ENCODE measurements around the gene CCDC117. TPM values are rescaled to one million over a fixed set of nuclear protein-coding genes. Genes with fewer than 3 reads are reported as not detected.
"Not testable (repeated sequence)": the region's sequence is repeated elsewhere in the genome, so short reads cannot be mapped to it uniquely, and the experiment has no call there.

Gene CCDC117
- total and polyA plus RNA-seq, 5 donors from 2014 or later, result 14.7 to 25.2 (median 16.1) TPM

DNA sequence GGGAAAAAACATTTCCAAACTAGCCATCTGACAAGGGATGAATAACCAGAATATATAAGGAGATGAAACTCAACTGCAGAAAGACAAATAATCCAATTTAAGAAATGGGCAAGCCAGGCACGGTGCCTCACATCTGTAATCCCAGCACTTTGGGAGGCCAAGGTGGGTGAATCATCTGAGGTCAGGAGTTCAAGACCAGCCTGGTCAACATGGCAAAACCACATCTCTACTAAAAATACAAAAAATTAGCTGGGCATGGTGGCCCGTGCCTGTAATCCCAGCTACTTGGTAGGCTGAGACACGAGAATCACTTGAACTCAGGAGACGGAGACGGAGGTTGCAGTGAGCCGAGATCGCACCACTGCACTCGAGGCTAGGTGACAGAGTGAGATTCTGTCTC lies 33.6 kb upstream of the CCDC117 start:
- H3K36me3 ChIP-seq (ENCODE audit: control insufficient read depth, insufficient read depth, low read length); H3K27me3 ChIP-seq (ENCODE audit: control insufficient read depth, insufficient read depth, low read length); H3K27ac Mint-ChIP-seq; H3K4me3 ChIP-seq (ENCODE audit: low read depth, low read length); H3K9me3 Mint-ChIP-seq; ATAC-seq (ENCODE audit: low read depth in 2 of 2); H3K9me3 ChIP-seq (ENCODE audit: control insufficient read depth in 2 of 2, low read length in 2 of 2); H3K36me3 Mint-ChIP-seq; H3K27me3 Mint-ChIP-seq; H3K27ac ChIP-seq (ENCODE audit: insufficient read depth, low read length, poor library complexity, severe bottlenecking); DNase-seq: not testable (repeated sequence)
- H3K4me1 ChIP-seq (ENCODE audit: control insufficient read depth, insufficient read depth, low read length, poor library complexity, severe bottlenecking), result peaks cover 14% of the 10 kb centered on the region
- peak overlapping the region in 1 of 4 donors; percentile 75 for H3K4me3 Mint-ChIP-seq
- H3K4me1 Mint-ChIP-seq, result peaks cover 7 to 38% (median 25%) of the 10 kb centered on the region in 4 donors

DNA sequence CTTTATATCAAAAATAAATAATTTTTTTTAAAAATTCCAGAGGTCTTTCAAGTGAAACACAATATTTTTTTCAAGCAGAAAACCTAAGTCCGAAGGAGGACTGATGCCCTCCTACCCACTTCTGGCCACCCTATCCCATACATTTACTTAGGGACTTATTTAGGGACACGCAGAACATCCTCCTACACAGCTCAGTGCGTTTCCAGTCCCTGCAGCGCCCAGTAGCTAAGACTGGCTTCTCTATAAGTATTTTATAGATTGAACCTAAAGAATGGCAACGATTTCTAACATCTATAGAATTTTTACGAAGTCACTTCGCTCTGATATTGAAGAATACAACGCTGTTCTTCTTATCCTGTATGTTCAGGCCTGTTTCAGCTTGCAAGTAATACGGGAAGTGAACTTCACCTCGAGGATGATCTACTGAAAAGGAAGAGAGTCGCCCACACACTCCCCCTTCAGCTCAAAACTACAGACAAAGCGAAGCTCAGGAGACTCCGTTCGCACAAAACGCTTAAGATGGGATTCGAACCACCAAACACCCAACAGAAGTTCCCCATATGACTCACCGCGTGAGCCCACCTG lies 31.2 kb upstream of the CCDC117 start:
- peak overlapping the region; percentile 95 for H3K27ac ChIP-seq (ENCODE audit: insufficient read depth, low read length, poor library complexity, severe bottlenecking)
- Mint-ChIP-seq H3K27ac (peak overlapping the region; percentile 90 to 96 (median 95)), H3K4me1 (peaks cover 7 to 38% (median 22%) of the 10 kb centered on the region in 4 donors), H3K36me3 (peaks cover 12% of the 10 kb centered on the region), H3K9me3 (no peaks in the 10 kb centered on the region), H3K4me3 (peak overlapping the region; percentile 91 to 100 (median 94)), H3K27me3 (no peaks in the 10 kb centered on the region)
- H3K4me1 ChIP-seq (ENCODE audit: control insufficient read depth, insufficient read depth, low read length, poor library complexity, severe bottlenecking), result peaks cover 14% of the 10 kb centered on the region
- no peaks in the 10 kb centered on the region for H3K27me3 ChIP-seq (ENCODE audit: control insufficient read depth, insufficient read depth, low read length)
- no peak for DNase-seq
- H3K9me3 ChIP-seq (ENCODE audit: control insufficient read depth in 2 of 2, low read length in 2 of 2), result no peaks in the 10 kb centered on the region
- peaks cover 14% of the 10 kb centered on the region for H3K36me3 ChIP-seq (ENCODE audit: control insufficient read depth, insufficient read depth, low read length)
- H3K4me3 ChIP-seq (ENCODE audit: low read depth, low read length), result peak overlapping the region; percentile 94
- ATAC-seq (ENCODE audit: low read depth in 2 of 2), result no peak

DNA sequence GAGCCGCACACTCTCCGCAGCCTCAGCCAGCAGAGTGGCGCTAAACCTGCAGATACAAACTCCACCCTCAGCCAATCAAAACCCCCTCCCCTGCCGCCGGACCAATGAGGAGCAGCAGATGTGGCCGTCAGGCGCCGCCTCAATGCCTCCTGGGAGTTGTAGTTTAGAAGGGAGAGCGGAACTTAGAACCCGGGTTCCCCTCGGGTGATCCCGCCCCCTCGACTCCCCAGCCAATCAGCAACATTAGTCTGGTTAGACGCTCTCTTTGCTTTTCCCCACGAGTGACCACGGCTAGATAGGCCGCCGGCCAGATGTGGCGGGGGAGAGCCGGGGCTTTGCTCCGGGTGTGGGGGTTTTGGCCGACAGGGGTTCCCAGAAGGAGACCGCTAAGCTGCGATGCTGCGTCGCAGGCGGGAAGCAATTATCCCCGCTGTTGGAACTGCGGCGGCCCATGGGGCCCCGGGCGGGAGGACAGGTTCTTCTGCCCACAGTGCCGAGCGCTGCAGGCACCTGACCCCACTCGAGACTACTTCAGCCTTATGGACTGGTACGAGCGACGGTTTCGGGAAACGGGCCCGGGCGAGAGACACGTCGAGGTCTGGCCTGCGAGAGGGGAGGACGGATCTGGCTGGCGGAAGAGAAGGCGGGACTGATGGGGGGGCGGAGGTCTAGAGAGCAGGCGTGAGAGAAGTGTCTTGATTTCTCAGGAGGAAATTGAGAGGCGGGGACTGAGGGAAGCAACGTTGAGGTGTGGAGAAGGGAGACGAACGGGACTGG lies 30.5 kb upstream of the CCDC117 start, which contains the start of the genes CHEK2 and HSCB:
CHEK2 (minus strand) TSS at position 36 of the 777 bp plus-strand sequence. CDS start 7,099 bp downstream, outside the sequence.
HSCB (plus strand) TSS at position 255 of the 777 bp plus-strand sequence; CDS start at position 312, 57 bp downstream.
- Histone ChIP-seq H3K4me1 (ENCODE audit: control insufficient read depth, insufficient read depth, low read length, poor library complexity, severe bottlenecking) (peaks cover 14% of the 10 kb centered on the region), H3K27me3 (ENCODE audit: control insufficient read depth, insufficient read depth, low read length) (no peaks in the 10 kb centered on the region), H3K9me3 (ENCODE audit: control insufficient read depth in 2 of 2, low read length in 2 of 2) (no peaks in the 10 kb centered on the region), H3K4me3 (ENCODE audit: low read depth, low read length) (peak within 1 kb of the TSS; percentile 94), H3K36me3 (ENCODE audit: control insufficient read depth, insufficient read depth, low read length) (peaks cover 15% of the 10 kb centered on the region), H3K27ac (ENCODE audit: insufficient read depth, low read length, poor library complexity, severe bottlenecking) (peak within 1 kb of the TSS; percentile 95)
- Mint-ChIP-seq H3K4me3 (peak within 1 kb of the TSS; percentile 91 to 100 (median 94)), H3K27me3 (no peaks in the 10 kb centered on the region), H3K4me1 (peaks cover 7 to 38% (median 22%) of the 10 kb centered on the region in 4 donors), H3K27ac (peak within 1 kb of the TSS; percentile 90 to 96 (median 95)), H3K9me3 (no peaks in the 10 kb centered on the region), H3K36me3 (peaks cover 12% of the 10 kb centered on the region)
- DNase-seq (peak; percentile 96 to 99 (median 97)), ATAC-seq (ENCODE audit: low read depth in 2 of 2) (peak; percentile 93 to 94)

DNA sequence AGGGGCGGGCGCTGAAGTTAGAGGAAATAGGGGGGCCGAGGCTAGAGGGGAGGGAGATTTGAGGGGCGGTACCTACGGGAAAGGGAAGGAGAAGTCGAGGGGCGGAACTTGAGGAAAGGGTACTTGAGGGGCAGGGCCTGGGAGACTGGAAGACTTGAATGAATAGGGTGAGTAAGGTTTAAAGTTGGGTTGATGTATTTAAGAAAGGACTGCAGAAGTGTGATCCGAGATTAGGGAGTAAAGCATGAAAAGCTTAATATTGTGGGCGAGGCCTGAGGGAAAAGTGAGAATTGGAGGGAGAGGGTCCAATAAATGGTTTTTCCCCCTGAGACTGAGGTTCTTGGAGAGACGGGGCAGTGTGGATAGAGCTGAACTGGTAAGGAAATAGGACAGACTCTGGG lies 29.9 kb upstream of the CCDC117 start:
- ATAC-seq (ENCODE audit: low read depth in 2 of 2) (no peak), DNase-seq (no peak)
- Mint-ChIP-seq H3K4me3 (peak overlapping the region; percentile 91 to 100 (median 94)), H3K27me3 (no peaks in the 10 kb centered on the region), H3K4me1 (peaks cover 7 to 36% (median 22%) of the 10 kb centered on the region in 4 donors), H3K27ac (peak overlapping the region; percentile 90 to 96 (median 95)), H3K36me3 (peaks cover 12% of the 10 kb centered on the region), H3K9me3 (no peaks in the 10 kb centered on the region)
- Histone ChIP-seq H3K4me3 (ENCODE audit: low read depth, low read length) (peak overlapping the region; percentile 94), H3K36me3 (ENCODE audit: control insufficient read depth, insufficient read depth, low read length) (peaks cover 20% of the 10 kb centered on the region), H3K27me3 (ENCODE audit: control insufficient read depth, insufficient read depth, low read length) (no peaks in the 10 kb centered on the region), H3K27ac (ENCODE audit: insufficient read depth, low read length, poor library complexity, severe bottlenecking) (peak overlapping the region; percentile 95), H3K9me3 (ENCODE audit: control insufficient read depth in 2 of 2, low read length in 2 of 2) (no peaks in the 10 kb centered on the region), H3K4me1 (ENCODE audit: control insufficient read depth, insufficient read depth, low read length, poor library complexity, severe bottlenecking) (peaks cover 14% of the 10 kb centered on the region)

DNA sequence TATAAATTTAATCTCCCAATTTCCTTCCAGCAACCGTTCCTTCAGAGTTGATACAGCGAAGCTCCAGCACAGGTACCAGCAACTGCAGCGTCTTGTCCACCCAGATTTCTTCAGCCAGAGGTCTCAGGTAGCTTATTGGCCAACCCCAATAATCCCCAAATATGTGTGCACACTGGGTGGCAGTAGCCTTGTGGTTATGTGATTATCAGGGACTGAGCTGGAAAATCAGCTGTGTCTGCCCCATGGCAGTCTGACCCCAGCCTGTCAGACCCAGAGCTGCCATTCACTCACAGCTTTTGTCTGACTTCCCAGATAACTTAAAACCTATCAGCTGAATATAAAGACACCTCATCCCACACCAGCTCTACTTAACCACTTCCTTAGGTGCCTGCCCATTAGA lies 28.6 kb upstream of the CCDC117 start:
- Mint-ChIP-seq H3K4me1 (peaks cover 7 to 37% (median 21%) of the 10 kb centered on the region in 4 donors), H3K27me3 (no peaks in the 10 kb centered on the region), H3K4me3 (peak overlapping the region; percentile 8 to 95 (median 73)), H3K9me3 (no peaks in the 10 kb centered on the region), H3K36me3 (peaks cover 18% of the 10 kb centered on the region), H3K27ac (no peak overlapping the region)
- Histone ChIP-seq H3K27ac (ENCODE audit: insufficient read depth, low read length, poor library complexity, severe bottlenecking) (no peak overlapping the region), H3K4me3 (ENCODE audit: low read depth, low read length) (no peak overlapping the region), H3K27me3 (ENCODE audit: control insufficient read depth, insufficient read depth, low read length) (no peaks in the 10 kb centered on the region), H3K4me1 (ENCODE audit: control insufficient read depth, insufficient read depth, low read length, poor library complexity, severe bottlenecking) (peaks cover 14% of the 10 kb centered on the region), H3K36me3 (ENCODE audit: control insufficient read depth, insufficient read depth, low read length) (peaks cover 27% of the 10 kb centered on the region), H3K9me3 (ENCODE audit: control insufficient read depth in 2 of 2, low read length in 2 of 2) (no peaks in the 10 kb centered on the region)
- no peak for DNase-seq
- ATAC-seq (ENCODE audit: low read depth in 2 of 2), result no peak

DNA sequence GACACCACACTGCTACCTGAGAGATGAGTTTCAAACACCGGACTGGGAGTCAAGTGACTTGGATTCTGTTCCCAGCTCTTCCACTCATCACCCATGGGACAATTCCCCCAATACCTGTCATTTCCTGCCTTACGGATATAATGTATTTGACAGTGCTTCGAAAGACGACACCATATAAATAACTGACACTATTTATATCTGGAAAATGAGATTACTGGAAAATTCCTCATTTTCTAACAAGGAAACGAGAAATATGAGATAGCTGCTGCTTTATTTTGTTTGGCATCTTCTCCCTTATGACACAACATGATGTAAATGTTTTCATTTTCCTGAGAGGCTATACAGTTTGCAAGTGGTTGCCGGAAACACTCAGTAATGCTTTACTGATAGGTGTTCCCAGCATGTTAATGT lies 22.0 kb upstream of the CCDC117 start:
- H3K27me3 Mint-ChIP-seq, result no peaks in the 10 kb centered on the region
- no peak overlapping the region for H3K27ac ChIP-seq (ENCODE audit: insufficient read depth, low read length, poor library complexity, severe bottlenecking)
- peaks cover 4 to 8% (median 5%) of the 10 kb centered on the region in 4 donors for H3K4me1 Mint-ChIP-seq
- H3K27ac Mint-ChIP-seq, result no peak overlapping the region
- H3K4me1 ChIP-seq (ENCODE audit: control insufficient read depth, insufficient read depth, low read length, poor library complexity, severe bottlenecking), result no peaks in the 10 kb centered on the region
- H3K9me3 ChIP-seq (ENCODE audit: control insufficient read depth in 2 of 2, low read length in 2 of 2), result no peaks in the 10 kb centered on the region
- no peaks in the 10 kb centered on the region for H3K27me3 ChIP-seq (ENCODE audit: control insufficient read depth, insufficient read depth, low read length)
- no peaks in the 10 kb centered on the region for H3K9me3 Mint-ChIP-seq
- peaks cover 20% of the 10 kb centered on the region for H3K36me3 ChIP-seq (ENCODE audit: control insufficient read depth, insufficient read depth, low read length)
- no peak overlapping the region for H3K4me3 ChIP-seq (ENCODE audit: low read depth, low read length)
- H3K36me3 Mint-ChIP-seq, result peaks cover 26% of the 10 kb centered on the region
- H3K4me3 Mint-ChIP-seq, result no peak overlapping the region
- no peak for DNase-seq
- no peak for ATAC-seq (ENCODE audit: low read depth in 2 of 2)

DNA sequence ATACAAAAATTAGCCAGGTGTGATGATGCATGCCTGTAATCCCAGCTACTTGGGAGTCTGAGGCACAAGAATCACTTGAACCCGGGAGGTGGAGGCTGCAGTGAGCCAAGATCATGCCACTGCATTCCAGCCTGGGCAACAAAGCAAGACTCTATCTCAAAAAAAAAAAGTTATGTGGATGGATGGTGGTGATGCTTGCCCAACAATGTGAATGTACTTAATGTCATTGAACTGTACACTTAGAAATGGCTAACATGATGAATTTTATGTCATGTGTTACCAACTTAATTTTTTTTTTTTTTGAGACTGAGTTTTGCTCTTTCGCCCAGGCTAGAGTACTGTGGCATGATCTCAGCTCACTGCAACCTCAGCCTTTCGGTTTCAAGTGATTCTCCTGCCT lies 18.0 kb upstream of the CCDC117 start:
- H3K27ac ChIP-seq (ENCODE audit: insufficient read depth, low read length, poor library complexity, severe bottlenecking); H3K9me3 Mint-ChIP-seq: not testable (repeated sequence)

More for the DNA sequence above, 18.0 kb upstream of the CCDC117 start:
- H3K36me3 ChIP-seq (ENCODE audit: control insufficient read depth, insufficient read depth, low read length); ATAC-seq (ENCODE audit: low read depth in 2 of 2); H3K4me3 Mint-ChIP-seq; DNase-seq; H3K27me3 Mint-ChIP-seq; H3K4me3 ChIP-seq (ENCODE audit: low read depth, low read length); H3K4me1 ChIP-seq (ENCODE audit: control insufficient read depth, insufficient read depth, low read length, poor library complexity, severe bottlenecking); H3K27ac Mint-ChIP-seq; H3K4me1 Mint-ChIP-seq; H3K27me3 ChIP-seq (ENCODE audit: control insufficient read depth, insufficient read depth, low read length); H3K9me3 ChIP-seq (ENCODE audit: control insufficient read depth in 2 of 2, low read length in 2 of 2): not testable (repeated sequence)
- H3K36me3 Mint-ChIP-seq, result peaks cover 16% of the 10 kb centered on the region
